ENCODE measurements around the gene MRGPRE. TPM values are rescaled to one million over a fixed set of nuclear protein-coding genes. Genes with fewer than 3 reads are reported as not detected.

Gene MRGPRE
- polyA plus RNA-seq, 2 of the 4 experiments (the other 2 are of a cell fraction), result not detected

DNA sequence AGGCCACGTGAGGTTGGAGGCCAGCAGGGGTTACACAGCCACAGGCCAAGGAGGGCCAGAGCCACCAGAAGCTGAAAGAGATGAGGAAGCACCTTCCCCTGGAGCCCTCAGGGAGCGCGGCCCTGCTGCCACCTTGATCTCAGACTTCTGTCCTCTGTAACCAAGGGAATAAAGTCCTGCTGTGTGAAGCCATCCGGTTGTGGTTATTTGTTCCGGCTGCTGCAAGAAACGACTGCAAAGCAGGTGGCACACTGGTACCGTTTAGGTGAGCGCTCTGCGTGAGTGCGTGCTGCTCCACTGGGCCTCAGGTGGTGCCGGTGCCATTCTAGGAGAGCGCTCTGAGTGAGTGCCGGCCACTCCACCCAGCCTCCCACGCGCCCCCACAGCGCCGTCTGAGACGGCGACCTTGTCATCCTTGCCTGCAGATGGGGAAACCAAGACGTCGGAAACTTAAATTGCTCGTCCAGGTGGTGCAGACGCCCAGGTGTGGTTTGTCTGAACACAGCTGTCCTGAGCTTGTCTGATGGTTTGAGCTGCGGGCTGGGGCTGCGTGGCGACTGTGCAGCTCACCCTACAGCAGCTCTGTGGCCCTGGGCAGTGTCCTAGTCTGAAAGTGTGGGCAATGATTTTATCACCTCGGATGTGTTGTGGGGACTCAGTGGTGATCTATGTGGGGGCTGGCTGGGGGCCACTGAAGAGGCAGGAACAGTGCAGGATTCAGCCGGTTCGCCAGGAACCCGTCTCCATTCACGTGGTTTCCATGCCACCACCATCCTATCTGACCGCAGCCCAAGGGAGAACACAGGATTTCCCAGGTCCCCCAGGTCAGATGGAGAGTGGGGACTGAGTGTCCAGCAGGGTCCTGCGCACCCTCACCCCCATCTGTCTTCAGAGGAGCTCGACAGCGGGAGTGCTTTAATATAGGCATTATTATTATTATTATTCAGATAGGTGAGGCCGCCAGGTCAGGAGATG is 9.0 kb downstream of the MRGPRE start:
- ChIA-PET POLR2A (no interaction called here), CTCF (interaction anchor here (0.9 to 1.3 kb wide), 3 partner anchors 16 to 186 kb away, joined by 3 to 5 read pairs (median 3); no protein-coding TSS in a partner anchor)
- FAIRE-seq (no peak), ATAC-seq (no peak), DNase-seq (ENCODE audit: low read depth in 1 of 2, low spot score in 1 of 2) (no peak)
- WGBS (ENCODE audit: missing lambda C conversion rate), result 65% methylated on average over 33 of the region's 36 CpGs
- TF ChIP-seq RFX5 (IDR thresholded peaks at IDR 0.05) (no peak), POLR2A (IDR thresholded peaks at IDR 0.05; ENCODE audit: low read length) (no peak), SMC3 (IDR thresholded peaks at IDR 0.05) (no peak), CHD4 (IDR thresholded peaks at IDR 0.05; ENCODE audit: borderline replicate concordance) (no peak), RARB (CRISPR knock-in tag; IDR thresholded peaks at IDR 0.05) (no peak), ZSCAN20 (CRISPR knock-in tag; IDR thresholded peaks at IDR 0.05) (no peak)
- TF ChIP-seq, protein P1, sequence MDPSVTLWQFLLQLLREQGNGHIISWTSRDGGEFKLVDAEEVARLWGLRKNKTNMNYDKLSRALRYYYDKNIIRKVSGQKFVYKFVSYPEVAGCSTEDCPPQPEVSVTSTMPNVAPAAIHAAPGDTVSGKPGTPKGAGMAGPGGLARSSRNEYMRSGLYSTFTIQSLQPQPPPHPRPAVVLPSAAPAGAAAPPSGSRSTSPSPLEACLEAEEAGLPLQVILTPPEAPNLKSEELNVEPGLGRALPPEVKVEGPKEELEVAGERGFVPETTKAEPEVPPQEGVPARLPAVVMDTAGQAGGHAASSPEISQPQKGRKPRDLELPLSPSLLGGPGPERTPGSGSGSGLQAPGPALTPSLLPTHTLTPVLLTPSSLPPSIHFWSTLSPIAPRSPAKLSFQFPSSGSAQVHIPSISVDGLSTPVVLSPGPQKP (IDR thresholded peaks at IDR 0.05; ENCODE audit: low read depth, low read length), result no peak
- TF ChIP-seq, protein P2, sequence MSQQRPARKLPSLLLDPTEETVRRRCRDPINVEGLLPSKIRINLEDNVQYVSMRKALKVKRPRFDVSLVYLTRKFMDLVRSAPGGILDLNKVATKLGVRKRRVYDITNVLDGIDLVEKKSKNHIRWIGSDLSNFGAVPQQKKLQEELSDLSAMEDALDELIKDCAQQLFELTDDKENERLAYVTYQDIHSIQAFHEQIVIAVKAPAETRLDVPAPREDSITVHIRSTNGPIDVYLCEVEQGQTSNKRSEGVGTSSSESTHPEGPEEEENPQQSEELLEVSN (IDR thresholded peaks at IDR 0.05; ENCODE audit: borderline replicate concordance, low read depth), result no peak
- TF ChIP-seq, protein P3, sequence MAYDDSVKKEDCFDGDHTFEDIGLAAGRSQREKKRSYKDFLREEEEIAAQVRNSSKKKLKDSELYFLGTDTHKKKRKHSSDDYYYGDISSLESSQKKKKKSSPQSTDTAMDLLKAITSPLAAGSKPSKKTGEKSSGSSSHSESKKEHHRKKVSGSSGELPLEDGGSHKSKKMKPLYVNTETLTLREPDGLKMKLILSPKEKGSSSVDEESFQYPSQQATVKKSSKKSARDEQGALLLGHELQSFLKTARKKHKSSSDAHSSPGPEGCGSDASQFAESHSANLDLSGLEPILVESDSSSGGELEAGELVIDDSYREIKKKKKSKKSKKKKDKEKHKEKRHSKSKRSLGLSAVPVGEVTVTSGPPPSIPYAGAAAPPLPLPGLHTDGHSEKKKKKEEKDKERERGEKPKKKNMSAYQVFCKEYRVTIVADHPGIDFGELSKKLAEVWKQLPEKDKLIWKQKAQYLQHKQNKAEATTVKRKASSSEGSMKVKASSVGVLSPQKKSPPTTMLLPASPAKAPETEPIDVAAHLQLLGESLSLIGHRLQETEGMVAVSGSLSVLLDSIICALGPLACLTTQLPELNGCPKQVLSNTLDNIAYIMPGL (CRISPR knock-in tag; IDR thresholded peaks at IDR 0.05; ENCODE audit: borderline replicate concordance), result no peak
- Histone ChIP-seq H3K9me3 (no peaks in the 10 kb centered on the region), H3K4me3 (no peak overlapping the region), H3K4me1 (no peaks in the 10 kb centered on the region), H3K27ac (no peak overlapping the region), H3K4me2 (no peak overlapping the region)

DNA sequence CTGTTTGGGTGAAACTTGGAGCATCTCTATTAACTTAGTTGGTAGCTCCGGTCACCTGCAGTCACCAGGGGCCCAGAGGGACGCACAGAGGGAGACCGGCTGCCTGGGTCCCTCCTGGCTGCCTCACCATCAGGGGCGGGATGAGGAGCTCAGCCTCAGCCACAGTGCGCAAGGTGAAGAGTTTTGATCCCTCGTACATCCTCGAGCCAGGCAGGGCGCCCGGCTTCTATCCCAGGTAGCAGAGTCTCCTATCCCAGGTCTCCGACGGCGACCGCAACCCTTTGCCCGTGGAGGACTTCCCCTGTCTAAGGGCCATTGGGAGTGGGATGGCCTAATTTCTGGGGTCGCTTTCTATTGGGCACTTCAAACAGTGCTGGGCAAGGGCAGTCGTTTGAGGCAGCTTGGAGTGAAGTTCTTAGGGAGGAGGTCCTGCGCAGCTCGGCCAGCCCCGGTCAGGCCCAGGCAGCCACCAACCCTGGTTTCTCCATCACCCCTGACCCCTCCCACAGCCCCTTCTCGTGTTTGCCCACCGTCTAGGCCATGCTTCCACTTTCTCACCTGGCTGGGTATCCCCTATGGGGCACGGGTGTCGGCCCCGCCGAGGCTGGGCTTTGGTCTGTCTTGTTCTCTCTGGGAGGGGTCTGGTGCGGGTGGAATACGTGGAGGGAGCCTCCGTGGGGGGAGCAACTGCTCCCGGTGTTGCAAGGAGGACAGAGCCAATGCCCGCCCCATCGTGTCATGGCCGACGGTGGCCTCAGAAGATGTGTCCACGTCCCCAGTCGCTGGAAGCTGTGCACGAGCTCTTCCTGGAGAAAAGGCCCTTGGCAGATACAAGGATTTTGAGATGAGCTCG is 10.0 kb downstream of the MRGPRE start:
- DNase-seq (ENCODE audit: low read depth in 1 of 2, low spot score in 1 of 2) (no peak), ATAC-seq (no peak), FAIRE-seq (no peak)
- POLR2A ChIA-PET, result no interaction called here
- Histone ChIP-seq H3K4me1 (no peaks in the 10 kb centered on the region), H3K4me3 (no peak overlapping the region), H3K9me3 (no peaks in the 10 kb centered on the region), H3K27ac (no peak overlapping the region), H3K4me2 (no peak overlapping the region)
- CTCF ChIA-PET, result interaction anchor here (1.2 to 1.6 kb wide), 3 partner anchors 60 to 233 kb away, joined by 3 read pairs; no protein-coding TSS in a partner anchor
- TF ChIP-seq ZNF302 (CRISPR knock-in tag; IDR thresholded peaks at IDR 0.05), result no peak
- TF ChIP-seq FOXS1 (CRISPR knock-in tag; IDR thresholded peaks at IDR 0.05), result no peak
- TF ChIP-seq SMC3 (IDR thresholded peaks at IDR 0.05), result no peak
- TF ChIP-seq KDM5A (IDR thresholded peaks at IDR 0.05), result no peak
- TF ChIP-seq RCOR1 (IDR thresholded peaks at IDR 0.05; ENCODE audit: low read depth, low read length), result no peak
- 68% methylated on average over 31 of the region's 37 CpGs for WGBS (ENCODE audit: missing lambda C conversion rate)

DNA sequence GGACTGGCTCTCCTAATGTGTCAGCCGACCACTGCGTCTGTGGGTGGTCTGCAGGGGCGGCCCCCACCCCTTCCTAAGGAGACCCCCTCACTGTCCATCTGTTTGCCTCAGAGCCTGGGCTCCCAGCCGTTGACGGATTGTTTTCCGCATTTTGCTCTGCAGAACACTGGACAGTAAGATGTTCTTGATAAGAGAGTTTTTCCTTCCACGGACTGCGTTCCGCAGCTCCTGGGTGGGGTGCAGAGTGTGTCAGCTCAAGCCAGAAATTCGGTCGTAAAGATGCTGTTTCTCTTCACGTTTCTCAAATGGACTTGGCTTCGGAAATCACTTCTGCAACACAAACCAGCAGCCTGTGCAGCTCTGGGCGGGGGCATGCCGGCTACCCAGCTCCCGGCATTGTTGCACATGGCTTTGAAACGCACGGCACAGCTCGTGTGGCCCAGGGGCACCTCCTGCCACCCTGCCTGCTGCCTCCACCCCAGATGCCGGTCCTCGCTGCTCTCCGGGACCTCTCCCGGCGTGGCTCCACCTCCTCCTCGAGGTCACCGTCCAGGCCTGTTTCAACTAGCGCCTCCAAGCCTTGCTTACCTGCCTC is 10.7 kb downstream of the MRGPRE start:
- ATAC-seq, result no peak
- no peak for DNase-seq (ENCODE audit: low read depth in 1 of 2, low spot score in 1 of 2)
- Histone ChIP-seq H3K27ac (no peak overlapping the region), H3K4me2 (no peak overlapping the region), H3K4me3 (no peak overlapping the region), H3K9me3 (no peaks in the 10 kb centered on the region), H3K4me1 (peaks cover 5% of the 10 kb centered on the region; the same call in 1 of the 3 replicates)
- ChIA-PET POLR2A (no interaction called here), CTCF (interaction anchor here (1.2 to 1.6 kb wide), 2 partner anchors 59 to 232 kb away, joined by 3 read pairs; no protein-coding TSS in a partner anchor)
- FAIRE-seq, result no peak
- 41% methylated on average over 26 of the region's 27 CpGs for WGBS (ENCODE audit: missing lambda C conversion rate)
- TF ChIP-seq, protein P4, sequence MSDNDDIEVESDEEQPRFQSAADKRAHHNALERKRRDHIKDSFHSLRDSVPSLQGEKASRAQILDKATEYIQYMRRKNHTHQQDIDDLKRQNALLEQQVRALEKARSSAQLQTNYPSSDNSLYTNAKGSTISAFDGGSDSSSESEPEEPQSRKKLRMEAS (IDR thresholded peaks at IDR 0.05), result no peak
- TF ChIP-seq JUNB (IDR thresholded peaks at IDR 0.05), result no peak
- TF ChIP-seq RCOR1 (IDR thresholded peaks at IDR 0.05; ENCODE audit: low read depth, low read length), result no peak
- TF ChIP-seq, protein P5, sequence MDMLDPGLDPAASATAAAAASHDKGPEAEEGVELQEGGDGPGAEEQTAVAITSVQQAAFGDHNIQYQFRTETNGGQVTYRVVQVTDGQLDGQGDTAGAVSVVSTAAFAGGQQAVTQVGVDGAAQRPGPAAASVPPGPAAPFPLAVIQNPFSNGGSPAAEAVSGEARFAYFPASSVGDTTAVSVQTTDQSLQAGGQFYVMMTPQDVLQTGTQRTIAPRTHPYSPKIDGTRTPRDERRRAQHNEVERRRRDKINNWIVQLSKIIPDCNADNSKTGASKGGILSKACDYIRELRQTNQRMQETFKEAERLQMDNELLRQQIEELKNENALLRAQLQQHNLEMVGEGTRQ (IDR thresholded peaks at IDR 0.05), result no peak
- TF ChIP-seq KDM5A (IDR thresholded peaks at IDR 0.05), result no peak
- no peak for TF ChIP-seq FOSB (CRISPR knock-in tag; IDR thresholded peaks at IDR 0.05)
- TF ChIP-seq ZFP36 (IDR thresholded peaks at IDR 0.05; ENCODE audit: borderline replicate concordance, partially characterized antibody), result no peak
- TF ChIP-seq MYC (IDR thresholded peaks at IDR 0.05; ENCODE audit: borderline replicate concordance, low read length), result no peak
- TF ChIP-seq, protein P6, sequence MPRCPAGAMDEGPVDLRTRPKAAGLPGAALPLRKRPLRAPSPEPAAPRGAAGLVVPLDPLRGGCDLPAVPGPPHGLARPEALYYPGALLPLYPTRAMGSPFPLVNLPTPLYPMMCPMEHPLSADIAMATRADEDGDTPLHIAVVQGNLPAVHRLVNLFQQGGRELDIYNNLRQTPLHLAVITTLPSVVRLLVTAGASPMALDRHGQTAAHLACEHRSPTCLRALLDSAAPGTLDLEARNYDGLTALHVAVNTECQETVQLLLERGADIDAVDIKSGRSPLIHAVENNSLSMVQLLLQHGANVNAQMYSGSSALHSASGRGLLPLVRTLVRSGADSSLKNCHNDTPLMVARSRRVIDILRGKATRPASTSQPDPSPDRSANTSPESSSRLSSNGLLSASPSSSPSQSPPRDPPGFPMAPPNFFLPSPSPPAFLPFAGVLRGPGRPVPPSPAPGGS (IDR thresholded peaks at IDR 0.05), result no peak
- no peak for TF ChIP-seq RNF2 (IDR thresholded peaks at IDR 0.05; ENCODE audit: borderline replicate concordance, low read depth)
- TF ChIP-seq CEBPB (IDR thresholded peaks at IDR 0.05), result no peak
- no peak for TF ChIP-seq FOXS1 (CRISPR knock-in tag; IDR thresholded peaks at IDR 0.05)
- TF ChIP-seq HOXB13 (CRISPR knock-in tag; IDR thresholded peaks at IDR 0.05; ENCODE audit: low read depth), result no peak

Data from A549 (cell line).